GM19397 (cell line): Measurements from ENCODE around the gene OR4P4.

ENCODE experiments used
- ATAC-seq: cut with Tn5 transposase; IDR thresholded peaks from one replicate; pipeline ENCODE4 v1.9.1; 2021; ENCODE audit warnings: mild to moderate bottlenecking, moderate library complexity; ENCODE audit not compliant: unreplicated experiment

The OR4P4 gene

DNA sequence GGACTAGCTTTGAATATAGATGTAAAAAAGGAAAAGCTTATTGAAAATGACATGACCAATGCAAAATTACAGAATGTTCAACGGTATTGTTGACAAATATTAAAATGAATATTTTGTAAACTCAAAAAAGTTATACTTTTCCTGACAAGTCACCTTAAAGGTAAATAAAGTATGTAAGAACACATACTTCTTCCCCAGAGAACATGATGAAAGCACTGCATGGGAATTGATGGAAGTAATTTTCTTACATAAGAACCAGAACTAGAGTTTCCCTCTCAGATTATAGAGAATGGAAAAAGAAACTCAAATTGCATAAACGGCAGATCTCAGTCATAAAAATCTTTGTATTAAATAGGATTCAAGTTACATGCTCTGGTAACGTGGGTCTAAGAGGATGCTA lies at the start of gene OR4P4:
Gene OR4P4 (plus strand): TSS at position 301 of the 400 bp plus-strand sequence.
- no peak for ATAC-seq

DNA sequence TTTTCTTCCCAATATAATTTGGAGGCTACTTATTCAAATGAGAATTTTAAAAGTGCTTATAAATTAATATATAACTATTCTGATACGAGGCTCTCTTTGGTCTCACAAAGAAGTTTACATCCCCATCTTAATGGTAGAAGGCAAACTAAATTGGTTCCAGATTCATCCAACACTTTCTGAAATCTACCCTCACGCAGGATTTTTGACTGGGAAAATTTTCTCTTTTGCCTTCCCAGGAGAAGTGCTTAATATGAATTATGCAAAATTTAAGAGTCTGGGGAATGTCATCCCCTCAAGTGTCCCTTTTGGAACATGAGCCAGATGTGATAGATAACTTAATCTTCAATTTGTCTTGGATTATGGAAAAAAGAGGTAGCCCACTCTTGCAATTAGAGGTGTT lies 27.4 kb upstream of the OR4P4 start, which contains the start of gene OR4C11:
Gene OR4C11 (minus strand): TSS at position 101 of the 400 bp plus-strand sequence. CDS start 3,272 bp downstream, outside the sequence.
- no peak for ATAC-seq

DNA sequence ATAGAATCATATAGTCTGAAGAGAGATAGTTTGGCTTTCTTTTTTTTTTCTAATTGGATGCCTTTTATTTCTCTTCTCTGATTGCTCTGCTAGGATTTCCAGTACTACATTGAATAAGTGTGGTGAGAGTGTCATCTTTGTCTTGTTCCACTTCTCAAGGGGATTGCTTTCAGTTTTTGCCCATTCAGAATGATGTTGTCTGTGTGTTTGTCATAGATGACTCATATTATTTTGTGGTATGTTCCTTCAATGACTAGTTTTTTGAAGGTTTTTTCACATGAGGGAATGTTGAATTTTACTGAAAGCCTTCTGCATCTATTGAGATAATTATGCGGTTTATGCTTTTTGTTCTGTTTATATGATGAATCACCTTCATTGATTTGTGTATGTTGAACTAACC lies 10.4 kb upstream of the OR4P4 start:
- no peak for ATAC-seq

DNA sequence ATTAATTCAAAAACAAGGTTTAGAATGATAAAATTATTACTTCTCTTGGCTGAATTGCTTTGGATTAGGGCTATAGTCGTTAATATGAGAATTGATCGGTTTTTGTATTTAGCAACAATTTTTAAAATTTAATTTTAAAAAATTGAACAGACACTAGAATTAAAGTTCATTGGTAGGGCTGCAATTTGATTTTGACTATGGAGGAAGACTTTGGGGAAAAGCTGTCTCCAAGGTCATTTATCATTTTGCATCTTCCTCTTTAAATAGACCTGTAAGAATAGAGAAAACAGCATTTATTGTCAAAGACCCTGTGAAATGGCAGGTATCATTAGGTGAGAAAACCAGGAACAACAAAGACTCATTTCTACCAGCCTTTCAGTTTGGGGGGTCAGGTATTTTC lies 13.1 kb downstream of the OR4P4 start, which contains the start of gene OR4S2:
Gene OR4S2 (plus strand): TSS at position 301 of the 400 bp plus-strand sequence. CDS start 2,577 bp downstream, outside the sequence.
- ATAC-seq: no peak

DNA sequence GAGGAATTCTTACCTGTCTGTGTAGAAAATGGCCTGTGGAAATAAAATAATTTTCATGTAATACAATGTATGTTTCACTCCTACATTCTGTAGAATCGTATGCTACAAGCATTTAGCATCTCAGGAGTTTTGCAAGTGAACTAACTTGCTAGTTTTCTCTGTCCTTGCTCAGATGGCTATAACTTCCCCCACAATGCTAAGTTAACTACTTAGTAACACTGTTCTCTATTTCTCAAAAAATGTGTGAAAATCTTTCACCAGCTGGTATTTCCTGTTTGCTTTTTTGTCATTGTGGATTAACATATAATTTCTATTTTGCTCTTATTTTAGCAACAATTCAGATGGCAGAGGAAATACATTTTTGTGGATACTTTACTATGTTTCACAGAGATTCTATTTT lies 17.6 kb downstream of the OR4P4 start:
- no peak for ATAC-seq

DNA sequence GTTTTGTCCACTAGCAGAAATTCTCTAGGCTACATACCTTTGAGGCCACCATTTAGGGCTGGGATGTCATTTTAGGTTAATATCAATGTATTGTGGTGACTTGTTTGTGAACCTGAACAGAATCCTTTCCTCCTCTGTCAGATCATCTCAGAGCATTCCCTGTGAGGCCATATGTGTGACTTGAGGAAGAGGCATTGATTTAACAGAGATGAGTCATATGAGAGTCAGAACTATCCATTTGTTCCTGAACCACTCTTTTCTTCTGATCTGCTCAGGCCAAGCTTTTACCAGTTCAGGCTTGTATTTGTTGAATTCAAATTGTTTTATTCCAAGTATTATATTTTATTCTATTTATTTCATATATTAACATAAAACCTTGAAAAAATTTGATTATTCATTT lies 20.2 kb downstream of the OR4P4 start:
- ATAC-seq: no peak

DNA sequence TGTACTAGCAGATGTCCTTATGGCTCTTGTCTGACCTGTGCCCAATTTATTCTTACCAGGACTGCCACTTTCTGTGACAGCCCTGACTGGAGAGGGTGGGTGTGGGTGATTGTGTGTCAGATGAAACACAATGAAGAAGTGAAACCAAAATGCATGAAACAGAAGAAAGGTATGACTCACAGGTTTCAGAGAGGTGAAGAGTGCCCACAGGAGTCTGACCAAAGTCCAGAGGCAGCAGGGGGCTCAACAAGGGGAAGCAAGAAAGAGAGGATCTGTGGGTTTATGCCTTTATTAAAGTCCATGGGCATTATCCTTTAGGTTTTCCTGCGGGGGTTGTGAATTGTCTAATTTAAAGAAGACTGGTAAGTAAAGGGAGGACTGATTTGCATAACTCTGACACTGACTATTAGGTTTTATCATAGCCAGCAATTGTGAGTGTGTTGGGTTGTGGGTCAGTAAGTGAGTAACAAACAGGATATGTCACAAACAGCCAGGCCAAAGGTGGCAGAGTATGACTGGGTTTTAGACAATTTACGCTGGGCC lies 23.2 kb downstream of the OR4P4 start:
- peak; percentile 93 for ATAC-seq

DNA sequence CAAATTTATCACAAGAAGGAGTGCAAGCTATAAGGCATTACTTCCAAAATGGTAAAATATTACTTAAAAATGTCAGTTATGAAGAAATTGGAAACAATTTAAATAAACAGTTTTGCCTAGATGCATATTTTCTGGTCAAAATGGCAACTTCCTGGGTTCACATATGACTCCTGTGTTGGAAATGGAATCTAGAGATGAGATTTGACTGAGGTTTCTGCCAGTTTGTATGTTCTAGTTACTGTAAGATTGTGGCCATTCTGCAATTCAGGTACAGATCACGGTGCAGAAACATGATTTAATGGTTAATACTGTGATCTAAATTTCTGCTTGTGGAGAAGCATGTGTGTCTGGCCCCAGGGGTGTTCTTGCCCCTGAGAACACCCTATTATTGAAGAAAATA lies 23.7 kb downstream of the OR4P4 start:
- peak; percentile 29 for ATAC-seq

DNA sequence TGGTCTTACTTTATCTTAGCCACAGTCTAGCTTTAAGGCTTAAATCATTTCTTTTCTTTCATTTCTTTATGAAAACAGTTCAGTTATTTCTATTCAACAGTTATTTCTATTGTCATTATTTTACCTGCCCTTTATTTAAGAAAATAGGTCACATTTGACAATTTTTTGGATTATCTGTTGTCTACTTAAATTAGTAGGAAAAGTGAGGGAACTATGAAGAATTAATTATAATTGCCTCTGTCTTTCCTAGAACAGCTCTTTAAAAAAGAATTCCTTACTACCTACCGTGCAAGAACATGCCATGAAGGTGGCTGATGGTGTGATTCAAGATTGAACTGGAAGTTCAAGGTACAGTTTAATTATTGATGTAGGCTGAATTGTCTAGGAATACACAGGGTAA lies 27.0 kb downstream of the OR4P4 start, which contains the start of gene OR4C6:
Gene OR4C6 (plus strand): TSS at position 301 of the 400 bp plus-strand sequence. CDS start 2,966 bp downstream, outside the sequence.
- ATAC-seq: no peak

DNA sequence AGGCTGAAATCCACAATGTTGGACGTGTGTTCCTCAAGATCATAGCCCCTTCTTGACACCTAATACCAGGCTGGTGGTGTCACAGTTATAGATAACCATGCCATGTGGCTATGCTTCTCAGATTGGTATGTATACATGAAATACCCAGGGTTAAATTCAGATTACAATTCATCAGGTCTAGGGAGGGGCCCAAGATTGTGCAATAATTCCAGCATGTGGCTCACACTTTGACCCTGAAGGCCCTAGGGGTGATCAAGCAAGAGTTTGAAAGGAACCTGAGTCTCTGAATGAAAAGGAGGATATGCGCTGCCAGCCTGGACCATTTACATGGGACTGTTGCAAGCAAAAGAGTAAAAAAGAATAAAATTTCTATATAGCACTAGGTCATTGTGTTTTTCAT lies 34.5 kb downstream of the OR4P4 start:
- ATAC-seq: no peak

DNA sequence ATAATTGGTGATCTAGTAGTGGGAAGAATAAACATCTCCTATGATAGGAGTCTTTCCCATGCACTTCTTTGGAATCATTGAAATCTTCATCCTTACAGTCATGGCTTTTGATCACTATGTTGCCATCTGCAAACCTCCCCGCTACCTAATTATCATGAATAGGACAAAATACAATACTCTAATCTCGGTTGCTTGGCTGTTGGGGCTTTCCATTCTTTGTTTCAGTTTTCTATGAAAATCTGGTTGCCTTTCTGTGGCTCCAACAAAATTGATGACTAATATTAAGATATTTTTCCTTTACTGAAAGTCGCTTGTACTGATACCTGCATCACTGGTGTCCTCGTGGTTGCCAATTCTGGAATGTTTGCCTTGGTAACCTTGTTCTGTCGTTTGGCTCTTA lies 38.9 kb downstream of the OR4P4 start:
- no peak for ATAC-seq
